ENCODE results near the gene ZNF275. TPM values are rescaled to one million over a fixed set of nuclear protein-coding genes. Genes with fewer than 3 reads are reported as not detected.

Gene ZNF275
- total and polyA plus RNA-seq, 2 experiments from 2014 or later: 3.6 to 13.8 TPM

GRCh38 chrX:153336121-153336894 lies 2.4 kb downstream of the ZNF275 start:
- DNase-seq (ENCODE audit: low read depth in 1 of 2, low spot score in 1 of 2): no peak
- H3K4me1 ChIP-seq (ENCODE audit: low read depth): no peaks in the 10 kb centered on the region
- no peaks in the 10 kb centered on the region for H3K36me3 ChIP-seq
- H3K9me3 ChIP-seq (ENCODE audit: low read depth): no peaks in the 10 kb centered on the region
- TF ChIP-seq, protein P1, sequence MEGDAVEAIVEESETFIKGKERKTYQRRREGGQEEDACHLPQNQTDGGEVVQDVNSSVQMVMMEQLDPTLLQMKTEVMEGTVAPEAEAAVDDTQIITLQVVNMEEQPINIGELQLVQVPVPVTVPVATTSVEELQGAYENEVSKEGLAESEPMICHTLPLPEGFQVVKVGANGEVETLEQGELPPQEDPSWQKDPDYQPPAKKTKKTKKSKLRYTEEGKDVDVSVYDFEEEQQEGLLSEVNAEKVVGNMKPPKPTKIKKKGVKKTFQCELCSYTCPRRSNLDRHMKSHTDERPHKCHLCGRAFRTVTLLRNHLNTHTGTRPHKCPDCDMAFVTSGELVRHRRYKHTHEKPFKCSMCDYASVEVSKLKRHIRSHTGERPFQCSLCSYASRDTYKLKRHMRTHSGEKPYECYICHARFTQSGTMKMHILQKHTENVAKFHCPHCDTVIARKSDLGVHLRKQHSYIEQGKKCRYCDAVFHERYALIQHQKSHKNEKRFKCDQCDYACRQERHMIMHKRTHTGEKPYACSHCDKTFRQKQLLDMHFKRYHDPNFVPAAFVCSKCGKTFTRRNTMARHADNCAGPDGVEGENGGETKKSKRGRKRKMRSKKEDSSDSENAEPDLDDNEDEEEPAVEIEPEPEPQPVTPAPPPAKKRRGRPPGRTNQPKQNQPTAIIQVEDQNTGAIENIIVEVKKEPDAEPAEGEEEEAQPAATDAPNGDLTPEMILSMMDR (IDR thresholded peaks at IDR 0.05; ENCODE audit: low read depth, low read length): no peak
- peaks cover 12% of the 10 kb centered on the region for H3K27me3 ChIP-seq
- H3K4me3 ChIP-seq: no peak overlapping the region
- no peak overlapping the region for H3K27ac ChIP-seq

DNA sequence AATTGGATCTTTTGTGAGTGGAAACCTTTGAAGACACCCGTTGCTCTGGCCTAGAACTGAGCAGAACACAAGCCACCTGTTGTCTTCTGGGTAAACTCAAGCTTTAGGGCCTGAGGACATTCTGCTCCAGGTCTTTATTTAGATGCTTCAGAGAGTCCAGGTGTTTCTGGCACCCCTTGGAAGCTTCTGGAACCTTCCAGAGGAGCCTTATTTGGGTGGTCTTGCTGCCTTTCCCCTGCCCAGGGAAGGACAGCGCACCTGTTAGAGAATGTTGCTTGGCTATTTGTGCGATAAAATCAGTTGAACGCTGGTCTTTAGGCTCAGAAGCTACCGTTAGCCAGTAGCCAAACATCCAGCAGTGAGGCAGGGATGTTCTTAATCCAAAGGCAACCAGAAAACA lies 3.0 kb downstream of the ZNF275 start:
- Histone ChIP-seq H3K36me3 (no peaks in the 10 kb centered on the region), H3K4me3 (no peak overlapping the region), H3K4me1 (ENCODE audit: low read depth) (no peaks in the 10 kb centered on the region), H3K27ac (no peak overlapping the region), H3K9me3 (ENCODE audit: low read depth) (no peaks in the 10 kb centered on the region), H3K27me3 (peaks cover 9% of the 10 kb centered on the region)
- DNase-seq (ENCODE audit: low read depth in 1 of 2, low spot score in 1 of 2): no peak
- TF ChIP-seq, protein P1 (IDR thresholded peaks at IDR 0.05; ENCODE audit: low read depth, low read length): no peak

DNA sequence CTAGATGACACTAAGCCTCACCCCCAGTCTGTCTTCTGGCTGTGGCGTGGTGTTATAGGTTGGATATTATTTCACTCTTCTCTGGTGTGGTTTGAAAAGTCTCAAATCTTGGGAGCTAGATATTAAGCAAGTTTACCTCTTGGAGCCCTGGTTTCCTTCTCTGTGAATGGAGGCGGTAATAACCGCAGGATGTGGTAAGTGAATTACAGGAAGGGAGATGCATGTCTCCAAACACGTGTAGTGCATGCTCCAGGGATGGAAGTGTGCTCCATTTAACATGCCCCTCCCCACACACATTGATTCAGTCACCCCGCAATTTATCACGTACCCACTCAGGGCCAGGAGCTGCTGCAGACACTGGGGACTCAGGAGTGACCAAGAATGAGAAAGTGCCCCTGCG lies 4.9 kb downstream of the ZNF275 start:
- TF ChIP-seq, protein P1 (IDR thresholded peaks at IDR 0.05; ENCODE audit: low read depth, low read length): no peak

GRCh38 chrX:153339662-153340061 lies 5.7 kb downstream of the ZNF275 start:
- Histone ChIP-seq H3K27ac (no peak overlapping the region), H3K36me3 (no peaks in the 10 kb centered on the region), H3K9me3 (ENCODE audit: low read depth) (no peaks in the 10 kb centered on the region), H3K4me3 (no peak overlapping the region), H3K27me3 (no peaks in the 10 kb centered on the region), H3K4me1 (ENCODE audit: low read depth) (no peaks in the 10 kb centered on the region)
- TF ChIP-seq, protein P1 (IDR thresholded peaks at IDR 0.05; ENCODE audit: low read depth, low read length): no peak
- no peak for DNase-seq (ENCODE audit: low read depth in 1 of 2, low spot score in 1 of 2)

More for the DNA sequence above, 4.9 kb downstream of the ZNF275 start:
- Histone ChIP-seq H3K27ac (no peak overlapping the region), H3K4me1 (ENCODE audit: low read depth) (no peaks in the 10 kb centered on the region), H3K27me3 (no peaks in the 10 kb centered on the region), H3K9me3 (ENCODE audit: low read depth) (no peaks in the 10 kb centered on the region), H3K36me3 (no peaks in the 10 kb centered on the region), H3K4me3 (no peak overlapping the region)
- DNase-seq (ENCODE audit: low read depth in 1 of 2, low spot score in 1 of 2): no peak

GRCh38 chrX:153340111-153340510 lies 6.2 kb downstream of the ZNF275 start:
- Histone ChIP-seq H3K4me3 (no peak overlapping the region), H3K4me1 (ENCODE audit: low read depth) (no peaks in the 10 kb centered on the region), H3K27me3 (no peaks in the 10 kb centered on the region), H3K9me3 (ENCODE audit: low read depth) (no peaks in the 10 kb centered on the region), H3K36me3 (no peaks in the 10 kb centered on the region), H3K27ac (no peak overlapping the region)
- DNase-seq (ENCODE audit: low read depth in 1 of 2, low spot score in 1 of 2): no peak
- TF ChIP-seq, protein P1 (IDR thresholded peaks at IDR 0.05; ENCODE audit: low read depth, low read length): no peak
